Mesothelial cell of epicardium (in vitro differentiated cells): ENCODE measurements around the gene IMPDH1. TPM values are rescaled to one million over a fixed set of nuclear protein-coding genes. Genes with fewer than 3 reads are reported as not detected.
A peak's percentile ranks its signal among the peaks of the same experiment; 100 is the strongest.

ENCODE experiments used
- DNase-seq, 2 experiments: peaks; one replicate each; pipeline ENCODE4 v3.0.0; 2021; ENCODE audit warnings: low spot score in 2 of 2; ENCODE audit not compliant: unreplicated experiment in 2 of 2
- H3K27ac Mint-ChIP-seq: 2 replicates; pipeline ENCODE4 v1.8.0; 2021; ENCODE audit warnings: mixed read lengths
- H3K27me3 Mint-ChIP-seq: 2 replicates; pipeline ENCODE4 v1.8.0; 2021; ENCODE audit warnings: low read depth, mixed read lengths
- H3K36me3 Mint-ChIP-seq: 2 replicates; pipeline ENCODE4 v1.8.0; 2021; ENCODE audit warnings: mixed read lengths
- H3K4me1 Mint-ChIP-seq: 2 replicates; pipeline ENCODE4 v1.8.0; 2021; ENCODE audit warnings: mixed read lengths
- H3K4me3 Mint-ChIP-seq: 2 replicates; pipeline ENCODE4 v1.8.0; 2021; ENCODE audit warnings: mild to moderate bottlenecking, moderate library complexity, mixed read lengths
- H3K9me3 Mint-ChIP-seq: 2 replicates; pipeline ENCODE4 v1.8.0; 2021; ENCODE audit warnings: mixed read lengths
- total RNA-seq: library from RNA; stranded (reverse); gene quantifications from 3 replicates; pipeline ENCODE4 v1.2.1, GENCODE V29; 2021
- TF ChIP-seq, protein P1 (sequence below): fragments of 200-600 bp; sonication (generic); IDR thresholded peaks from one replicate; pipeline ENCODE4 v1.5.0; 2021; ENCODE audit warnings: antibody characterized with exemption; ENCODE audit not compliant: unreplicated experiment

Gene IMPDH1
- total RNA-seq, 1 donor from 2014 or later, result 39.3 TPM

DNA sequence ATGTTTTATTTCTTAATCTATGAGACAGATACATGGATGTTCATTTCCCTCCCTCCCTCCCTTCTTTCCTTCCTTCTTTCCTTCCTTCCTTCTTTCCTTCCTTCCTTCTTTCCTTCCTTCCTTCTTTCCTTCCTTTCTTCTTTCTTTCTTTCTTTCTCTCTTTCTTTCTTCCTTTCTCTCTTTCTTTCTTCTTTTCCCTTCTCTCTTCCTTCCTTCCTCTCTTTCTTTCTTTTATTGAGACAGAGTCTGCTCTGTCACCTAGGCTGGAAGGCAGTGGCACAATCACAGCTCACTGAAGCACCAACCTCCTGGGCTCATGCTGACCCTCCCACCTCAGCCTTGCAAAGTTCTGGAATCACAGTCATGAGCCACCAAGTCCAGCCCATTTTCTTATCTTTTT, 42.8 kb downstream of the IMPDH1 start:
- H3K4me1 Mint-ChIP-seq, result peaks cover 6% of the 10 kb centered on the region
- no peak overlapping the region for H3K4me3 Mint-ChIP-seq
- H3K27me3 Mint-ChIP-seq, result peaks cover 50% of the 10 kb centered on the region
- TF ChIP-seq, protein P1, sequence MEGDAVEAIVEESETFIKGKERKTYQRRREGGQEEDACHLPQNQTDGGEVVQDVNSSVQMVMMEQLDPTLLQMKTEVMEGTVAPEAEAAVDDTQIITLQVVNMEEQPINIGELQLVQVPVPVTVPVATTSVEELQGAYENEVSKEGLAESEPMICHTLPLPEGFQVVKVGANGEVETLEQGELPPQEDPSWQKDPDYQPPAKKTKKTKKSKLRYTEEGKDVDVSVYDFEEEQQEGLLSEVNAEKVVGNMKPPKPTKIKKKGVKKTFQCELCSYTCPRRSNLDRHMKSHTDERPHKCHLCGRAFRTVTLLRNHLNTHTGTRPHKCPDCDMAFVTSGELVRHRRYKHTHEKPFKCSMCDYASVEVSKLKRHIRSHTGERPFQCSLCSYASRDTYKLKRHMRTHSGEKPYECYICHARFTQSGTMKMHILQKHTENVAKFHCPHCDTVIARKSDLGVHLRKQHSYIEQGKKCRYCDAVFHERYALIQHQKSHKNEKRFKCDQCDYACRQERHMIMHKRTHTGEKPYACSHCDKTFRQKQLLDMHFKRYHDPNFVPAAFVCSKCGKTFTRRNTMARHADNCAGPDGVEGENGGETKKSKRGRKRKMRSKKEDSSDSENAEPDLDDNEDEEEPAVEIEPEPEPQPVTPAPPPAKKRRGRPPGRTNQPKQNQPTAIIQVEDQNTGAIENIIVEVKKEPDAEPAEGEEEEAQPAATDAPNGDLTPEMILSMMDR, result no peak
- H3K9me3 Mint-ChIP-seq, result no peaks in the 10 kb centered on the region
- no peaks in the 10 kb centered on the region for H3K36me3 Mint-ChIP-seq
- DNase-seq, result no peak
- no peak overlapping the region for H3K27ac Mint-ChIP-seq

DNA sequence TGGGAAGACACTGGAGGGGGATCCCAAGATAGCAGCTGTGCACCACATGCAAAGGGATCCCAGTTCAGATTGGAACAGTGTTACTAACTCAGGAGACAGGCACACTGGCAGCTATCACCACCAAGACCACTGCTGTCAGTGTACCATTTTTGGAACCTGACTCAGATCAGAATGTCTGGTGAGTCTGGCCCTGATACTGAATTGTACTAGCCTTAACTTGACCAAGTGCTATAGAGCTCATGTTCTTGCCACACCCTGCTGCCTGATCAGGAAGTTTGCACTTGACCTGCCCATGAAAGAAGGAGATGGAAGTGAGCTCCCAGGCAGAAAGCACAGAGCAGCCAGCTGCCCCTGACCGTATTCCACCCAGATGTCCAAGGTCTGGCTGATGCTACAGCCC, 43.5 kb downstream of the IMPDH1 start:
- H3K27me3 Mint-ChIP-seq, result peaks cover 53% of the 10 kb centered on the region

DNA sequence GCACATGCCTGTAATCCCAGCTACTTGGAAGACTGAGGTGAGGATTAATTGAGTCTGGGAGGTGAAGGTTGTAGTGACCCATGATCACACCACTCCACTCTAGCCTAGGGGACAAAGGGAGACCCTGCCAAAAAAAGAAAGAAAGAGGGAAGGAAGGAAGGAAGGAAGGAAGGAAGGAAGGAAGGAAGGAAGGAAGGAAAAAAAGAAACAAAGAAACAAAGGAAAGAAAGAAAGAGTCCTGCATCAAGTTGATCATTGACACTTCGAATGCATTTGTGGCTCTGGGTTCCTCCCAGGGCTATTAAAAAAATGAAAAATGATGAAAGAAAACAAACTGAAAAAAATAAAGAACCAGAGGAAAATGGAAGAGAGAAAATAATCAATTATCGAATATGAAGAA, 44.4 kb downstream of the IMPDH1 start:
- H3K27me3 Mint-ChIP-seq, result peaks cover 53% of the 10 kb centered on the region
- H3K4me1 Mint-ChIP-seq, result peaks cover 14% of the 10 kb centered on the region
- no peak for DNase-seq
- H3K27ac Mint-ChIP-seq, result no peak overlapping the region
- H3K36me3 Mint-ChIP-seq, result no peaks in the 10 kb centered on the region
- TF ChIP-seq, protein P1, result no peak
- H3K4me3 Mint-ChIP-seq, result no peak overlapping the region
- H3K9me3 Mint-ChIP-seq, result no peaks in the 10 kb centered on the region

More for the DNA sequence above, 43.5 kb downstream of the IMPDH1 start:
- no peak for DNase-seq
- Mint-ChIP-seq H3K4me1 (peaks cover 10% of the 10 kb centered on the region), H3K4me3 (no peak overlapping the region), H3K9me3 (no peaks in the 10 kb centered on the region), H3K36me3 (no peaks in the 10 kb centered on the region), H3K27ac (no peak overlapping the region)
- TF ChIP-seq, protein P1, result no peak

- Mint-ChIP-seq H3K36me3 (no peaks in the 10 kb centered on the region), H3K4me3 (no peak overlapping the region), H3K27ac (no peak overlapping the region), H3K27me3 (peaks cover 53% of the 10 kb centered on the region), H3K4me1 (peaks cover 14% of the 10 kb centered on the region), H3K9me3 (no peaks in the 10 kb centered on the region)
- DNase-seq, result no peak
- TF ChIP-seq, protein P1, result no peak
Observed at GRCh38 chr7:128364166-128364870, 45.5 kb downstream of the IMPDH1 start.

DNA sequence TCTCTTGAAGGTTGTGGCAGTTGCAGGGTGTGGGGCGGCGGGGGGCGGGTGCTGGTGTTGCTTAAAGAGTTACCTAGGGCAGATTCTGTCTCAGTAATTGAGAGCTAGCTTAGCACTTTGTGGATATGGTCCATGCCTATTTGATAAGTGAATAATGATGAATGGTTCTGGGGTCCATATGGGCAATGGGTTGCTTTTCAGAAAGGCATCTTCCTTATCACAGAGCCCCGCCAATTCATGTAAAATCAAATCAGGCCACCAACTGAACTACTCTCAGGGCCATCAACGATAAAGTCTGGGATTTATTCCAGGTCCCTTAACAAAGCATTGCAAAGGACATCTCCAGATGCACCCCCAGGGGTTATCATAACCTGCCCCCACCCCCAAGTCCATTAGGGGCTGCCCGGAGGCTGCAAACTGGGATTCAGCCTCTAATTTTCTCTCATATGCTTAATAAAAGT, 46.5 kb downstream of the IMPDH1 start:
- H3K27me3 Mint-ChIP-seq, result peaks cover 53% of the 10 kb centered on the region
- TF ChIP-seq, protein P1, result no peak
- H3K36me3 Mint-ChIP-seq, result no peaks in the 10 kb centered on the region
- H3K4me3 Mint-ChIP-seq, result peak overlapping the region; percentile 18
- peaks cover 10% of the 10 kb centered on the region for H3K4me1 Mint-ChIP-seq
- no peak for DNase-seq
- no peaks in the 10 kb centered on the region for H3K9me3 Mint-ChIP-seq
- no peak overlapping the region for H3K27ac Mint-ChIP-seq

DNA sequence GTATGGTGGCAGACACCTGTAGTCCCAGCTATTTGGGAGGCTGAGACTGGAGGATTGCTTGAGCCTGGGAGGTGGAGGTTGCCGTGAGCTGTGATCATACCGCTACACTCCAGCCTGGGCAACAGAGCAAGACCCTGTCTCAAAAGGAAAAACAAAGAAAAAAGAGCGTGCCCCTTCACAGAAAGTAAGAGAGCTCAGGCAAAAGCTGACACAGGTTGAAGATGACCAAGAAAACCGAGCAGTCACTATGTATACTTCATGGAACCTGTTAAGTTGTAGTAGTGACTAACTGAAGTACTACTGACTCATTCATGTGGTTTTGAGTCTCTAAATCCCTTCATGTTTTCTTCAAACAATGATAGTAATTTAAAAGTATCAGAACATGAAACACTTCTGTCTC, 47.1 kb downstream of the IMPDH1 start:
- Mint-ChIP-seq H3K4me3 (peak overlapping the region; percentile 77), H3K27me3 (peaks cover 53% of the 10 kb centered on the region), H3K36me3 (no peaks in the 10 kb centered on the region), H3K27ac (no peak overlapping the region), H3K4me1 (peaks cover 10% of the 10 kb centered on the region), H3K9me3 (no peaks in the 10 kb centered on the region)
- no peak for DNase-seq
- TF ChIP-seq, protein P1, result no peak
